Aorta (tissue), 5 donors: ENCODE measurements around the gene ADAMTSL5. TPM values are rescaled to one million over a fixed set of nuclear protein-coding genes. Genes with fewer than 3 reads are reported as not detected.

ENCODE experiments used
- ATAC-seq: fragments of 200-7000 bp; cut with Tn5 transposase; one replicate; pipeline ENCODE4 v1.9.1; 2022; ENCODE audit warnings: moderate library complexity; ENCODE audit not compliant: low FRiP score
- DNase-seq, 2 donors: peaks; one replicate each; pipeline ENCODE4 v3.0.0-alpha.2; 2020
- H3K27ac ChIP-seq, 2 donors: one replicate each; pipeline ENCODE4 v1.5.1; 2013; ENCODE audit warnings: low read length in 2 of 2, mild to moderate bottlenecking in 2 of 2, moderate library complexity in 2 of 2, control low read depth in 1 of 2, inconsistent platforms in 1 of 2, low read depth in 1 of 2
- H3K27me3 ChIP-seq, 2 donors: one replicate each; pipeline ENCODE4 v1.6.1; 2013; ENCODE audit warnings: control low read depth in 1 of 2, low read length in 1 of 2, mild to moderate bottlenecking in 1 of 2, moderate library complexity in 1 of 2; ENCODE audit not compliant: insufficient read depth in 2 of 2, control insufficient read depth in 1 of 2
- H3K36me3 ChIP-seq, 2 donors: one replicate each; pipeline ENCODE4 v1.6.1; 2013; ENCODE audit warnings: control low read depth in 1 of 2, low read length in 1 of 2, mild to moderate bottlenecking in 1 of 2; ENCODE audit not compliant: insufficient read depth in 2 of 2, control insufficient read depth in 1 of 2
- H3K4me1 ChIP-seq, 2 donors: one replicate each; pipeline ENCODE4 v1.6.1; 2013; ENCODE audit warnings: low read length in 2 of 2, control low read depth in 1 of 2, mild to moderate bottlenecking in 1 of 2, moderate library complexity in 1 of 2; ENCODE audit not compliant: insufficient read depth in 2 of 2, control insufficient read depth in 1 of 2
- H3K4me3 ChIP-seq, 2 donors: one replicate each; pipeline ENCODE4 v1.5.1; 2013; ENCODE audit warnings: low read length in 2 of 2, control low read depth in 1 of 2, mild to moderate bottlenecking in 1 of 2
- H3K9me3 ChIP-seq: one replicate; pipeline ENCODE4 v1.6.1; 2013; ENCODE audit warnings: mild to moderate bottlenecking, low read length; ENCODE audit not compliant: control insufficient read depth
- WGBS, 2 donors: extraction: QIAGEN DNeasy Blood & Tissue Kit; methylation state at CpG; one replicate each; pipeline ENCODE4 v1.1.7; 2013; 5-methylcytosine and 5-hydroxymethylcytosine counted together
- intact Hi-C, 2 donors: fragments of 100-400 bp; cut with DNase I; formaldehyde crosslinking; loops; one replicate each; pipeline versions ENCODE4 v1.14.2 to v1.15.0; 2022
- polyA plus RNA-seq, 2 donors: library from polyadenylated mRNA; stranded (reverse); fragments of 200-250 nt; gene quantifications; one replicate each; pipeline ENCODE4 v1.2.3, GENCODE V29; 2013
- total RNA-seq, 2 donors: library from RNA; stranded (reverse); fragmentation: NEBNext Ultra II Directional; extraction: Animal tissue kit (Norgen Biotek cat#: 25700); gene quantifications; one replicate each; pipeline ENCODE4 v1.2.1, GENCODE V29; 2021
- donor health status: healthy with polysubstance abuse.
- donor health status: Bipolar disorder and iron deficiency.
- donor health status: DM: no; HTN: no; CAD: no.
- donor health status: DM: no; HTN: no; CAD: no.
- donor health status: DM: yes; HTN: yes; CAD: no.

ADAMTSL5 gene
- total and polyA plus RNA-seq, 4 donors, result 3.1 to 18.2 (median 6.1) TPM

DNA sequence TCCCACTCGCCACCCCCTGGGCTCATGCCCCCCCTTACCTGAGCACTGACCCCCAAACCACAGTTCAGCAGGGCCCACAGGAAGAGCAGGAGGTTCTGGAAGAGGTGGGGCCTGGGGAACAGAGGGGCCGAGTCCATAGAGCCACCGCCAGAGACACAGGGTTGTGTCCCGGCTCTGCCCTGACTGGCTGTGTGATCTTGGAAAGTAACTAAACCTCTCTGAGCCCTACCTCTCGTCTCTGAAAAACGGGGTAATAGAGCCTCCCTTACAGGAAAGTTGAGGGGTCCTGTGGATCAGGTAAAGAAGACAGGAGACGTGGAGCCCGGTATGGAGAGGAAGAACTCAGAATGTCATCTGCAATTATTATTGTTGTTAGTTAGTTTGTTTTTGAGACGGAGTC lies 2.0 kb downstream of the ADAMTSL5 start:
- DNase-seq (no peak), ATAC-seq (no peak)
- WGBS, 2 donors, result 58 to 61% methylated on average over 9 of the region's 9 CpGs
- no peaks in the 10 kb centered on the region for H3K9me3 ChIP-seq
- no peaks in the 10 kb centered on the region for H3K4me1 ChIP-seq
- no peak overlapping the region for H3K27ac ChIP-seq
- no peaks in the 10 kb centered on the region for H3K27me3 ChIP-seq
- intact Hi-C loops, result no loop called here
- H3K4me3 ChIP-seq, result no peak overlapping the region
- no peaks in the 10 kb centered on the region for H3K36me3 ChIP-seq

- no peak for ATAC-seq
- Histone ChIP-seq H3K27me3 (no peaks in the 10 kb centered on the region), H3K4me3 (no peak overlapping the region), H3K9me3 (no peaks in the 10 kb centered on the region), H3K27ac (no peak overlapping the region), H3K4me1 (no peaks in the 10 kb centered on the region), H3K36me3 (no peaks in the 10 kb centered on the region)
- no peak for DNase-seq
- intact Hi-C loops, result no loop called here
- WGBS, 2 donors, result 45 to 50% methylated on average over 21 to 25 of the region's 25 CpGs
These were observed 2.4 kb downstream of the ADAMTSL5 start for GRCh38 chr19:1510442-1510806.

GRCh38 chr19:1509602-1510441 lies 3.0 kb downstream of the ADAMTSL5 start:
- DNase-seq (no peak), ATAC-seq (no peak)
- intact Hi-C loops, result loop anchor here in 1 of 2 donors (10.0 kb wide), 1 partner anchor 235 kb away; the partner anchor contains the start of gene FAM174C
- no peak overlapping the region for H3K27ac ChIP-seq
- no peaks in the 10 kb centered on the region for H3K4me1 ChIP-seq
- no peak overlapping the region for H3K4me3 ChIP-seq
- no peaks in the 10 kb centered on the region for H3K27me3 ChIP-seq
- no peaks in the 10 kb centered on the region for H3K9me3 ChIP-seq
- no peaks in the 10 kb centered on the region for H3K36me3 ChIP-seq
- 59 to 60% methylated on average over 11 of the region's 11 CpGs for WGBS, 2 donors

GRCh38 chr19:1508507-1508856 lies 4.3 kb downstream of the ADAMTSL5 start:
- H3K27ac ChIP-seq, result peak overlapping the region in 1 of 2 donors; percentile 35
- H3K9me3 ChIP-seq, result no peaks in the 10 kb centered on the region
- 29 to 33% methylated on average over 12 of the region's 12 CpGs for WGBS, 2 donors
- ATAC-seq (no peak), DNase-seq (no peak)
- intact Hi-C loops, result loop anchor here in 1 of 2 donors (10.0 kb wide), 1 partner anchor 234 kb away; the partner anchor contains the start of gene FAM174C
- H3K36me3 ChIP-seq, result no peaks in the 10 kb centered on the region
- H3K4me1 ChIP-seq, result no peaks in the 10 kb centered on the region
- H3K4me3 ChIP-seq, result no peak overlapping the region
- H3K27me3 ChIP-seq, result no peaks in the 10 kb centered on the region

- intact Hi-C loops, result loop anchor here in 1 of 2 donors (10.0 kb wide), 1 partner anchor 233 kb away; the partner anchor contains the start of gene FAM174C
- H3K9me3 ChIP-seq, result no peaks in the 10 kb centered on the region
- ATAC-seq, result peak; percentile 93
- DNase-seq, result peak; percentile 93 to 95
- H3K4me1 ChIP-seq, result no peaks in the 10 kb centered on the region
- H3K4me3 ChIP-seq, result no peak overlapping the region
- H3K27me3 ChIP-seq, result no peaks in the 10 kb centered on the region
- no peaks in the 10 kb centered on the region for H3K36me3 ChIP-seq
- WGBS, 2 donors, result 1 to 3% methylated on average over 42 to 46 of the region's 46 CpGs
- H3K27ac ChIP-seq, result peak overlapping the region in 1 of 2 donors; percentile 35
These were observed 4.9 kb downstream of the ADAMTSL5 start for GRCh38 chr19:1507763-1508506.

- intact Hi-C loops, result loop anchor here in 1 of 2 donors (10.0 kb wide), 1 partner anchor 232 kb away; the partner anchor contains the start of gene FAM174C
- Histone ChIP-seq H3K27ac (no peak overlapping the region), H3K36me3 (no peaks in the 10 kb centered on the region), H3K4me3 (no peak overlapping the region), H3K9me3 (no peaks in the 10 kb centered on the region), H3K4me1 (no peaks in the 10 kb centered on the region), H3K27me3 (no peaks in the 10 kb centered on the region)
- WGBS, 2 donors, result 66 to 68% methylated on average over 23 of the region's 23 CpGs
- DNase-seq (no peak), ATAC-seq (no peak)
These were observed 5.6 kb downstream of the ADAMTSL5 start for GRCh38 chr19:1507192-1507660.

GRCh38 chr19:1505991-1506881 lies 6.6 kb downstream of the ADAMTSL5 start:
- WGBS, 2 donors, result 88 to 89% methylated on average over 44 to 45 of the region's 45 CpGs
- ATAC-seq, result no peak
- no peak overlapping the region for H3K27ac ChIP-seq
- H3K4me3 ChIP-seq, result no peak overlapping the region
- no peaks in the 10 kb centered on the region for H3K36me3 ChIP-seq
- no peaks in the 10 kb centered on the region for H3K9me3 ChIP-seq
- intact Hi-C loops, result loop anchor here in 1 of 2 donors (10.0 kb wide), 1 partner anchor 231 kb away; the partner anchor contains the start of gene FAM174C
- H3K27me3 ChIP-seq, result no peaks in the 10 kb centered on the region
- no peaks in the 10 kb centered on the region for H3K4me1 ChIP-seq
- DNase-seq, result no peak

GRCh38 chr19:1505012-1505411 lies 7.8 kb downstream of the ADAMTSL5 start:
- Histone ChIP-seq H3K36me3 (no peaks in the 10 kb centered on the region), H3K4me1 (no peaks in the 10 kb centered on the region), H3K9me3 (no peaks in the 10 kb centered on the region), H3K27ac (no peak overlapping the region), H3K4me3 (no peak overlapping the region), H3K27me3 (no peaks in the 10 kb centered on the region)
- DNase-seq (no peak), ATAC-seq (no peak)
- WGBS, 2 donors, result 71 to 75% methylated on average over 8 of the region's 8 CpGs
- intact Hi-C loops, result loop anchor here in 1 of 2 donors (10.0 kb wide), 1 partner anchor 230 kb away; the partner anchor contains the start of gene FAM174C
